ENCODE data around the gene LRBA.
"Not testable (repeated sequence)": the region's sequence is repeated elsewhere in the genome, so short reads cannot be mapped to it uniquely, and the experiment has no call there.

The LRBA gene

DNA sequence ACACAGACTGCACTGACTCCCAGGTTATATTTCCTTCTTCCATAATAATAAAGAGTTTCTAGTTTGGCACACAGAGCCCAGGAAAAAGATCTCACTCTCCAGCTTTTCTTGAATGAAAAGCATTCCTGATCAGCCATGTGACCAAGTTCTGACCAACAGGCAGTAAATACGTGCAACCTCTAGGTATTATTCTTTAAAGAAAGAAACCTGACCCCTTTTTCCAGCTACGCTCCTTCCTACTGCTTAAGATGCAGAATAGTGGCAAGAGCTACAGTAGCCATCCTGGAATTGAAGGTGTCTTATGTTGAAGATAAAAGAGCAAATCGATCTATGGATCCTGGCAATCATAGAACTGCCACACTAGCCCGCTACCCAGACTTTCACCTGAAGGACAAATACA, 76.7 kb downstream of the LRBA start:
- DNase-seq: no peak

DNA sequence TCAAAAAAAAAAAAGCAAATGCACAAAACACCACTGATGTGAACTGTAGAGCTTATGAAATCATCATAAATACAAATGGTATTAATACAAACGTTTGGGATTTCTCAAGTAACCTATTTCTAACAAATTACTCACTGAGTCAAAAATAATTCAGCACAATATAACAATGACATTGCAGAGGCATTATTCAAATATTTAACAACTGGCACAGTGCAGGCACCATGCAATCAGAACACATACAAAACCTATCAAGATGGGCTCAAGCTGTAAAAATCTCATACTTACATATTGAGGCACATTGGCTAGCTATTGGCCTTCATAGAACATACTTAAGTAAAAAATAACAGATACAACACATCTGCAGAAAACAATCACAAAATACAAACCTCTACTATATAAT, 81.1 kb downstream of the LRBA start:
- no peak for DNase-seq

DNA sequence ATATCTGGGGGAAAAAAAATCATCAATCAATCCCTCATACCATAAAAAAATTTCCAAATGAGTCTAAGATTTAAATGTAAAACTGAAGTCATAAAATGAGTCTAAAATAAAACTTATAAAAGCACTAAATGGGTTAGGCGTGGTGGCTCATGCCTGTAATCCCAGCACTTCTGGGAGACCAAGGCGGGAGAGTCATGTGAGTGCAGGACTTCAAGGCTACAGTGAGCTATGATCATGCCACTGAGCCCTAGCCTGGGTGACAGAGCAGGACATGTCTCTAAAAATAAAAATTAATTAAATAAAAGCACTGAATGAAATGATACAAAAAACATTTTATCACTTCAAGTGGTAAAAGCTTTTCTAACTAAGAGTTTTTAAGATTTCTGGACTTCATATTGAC, 83.3 kb downstream of the LRBA start:
- DNase-seq: no peak

DNA sequence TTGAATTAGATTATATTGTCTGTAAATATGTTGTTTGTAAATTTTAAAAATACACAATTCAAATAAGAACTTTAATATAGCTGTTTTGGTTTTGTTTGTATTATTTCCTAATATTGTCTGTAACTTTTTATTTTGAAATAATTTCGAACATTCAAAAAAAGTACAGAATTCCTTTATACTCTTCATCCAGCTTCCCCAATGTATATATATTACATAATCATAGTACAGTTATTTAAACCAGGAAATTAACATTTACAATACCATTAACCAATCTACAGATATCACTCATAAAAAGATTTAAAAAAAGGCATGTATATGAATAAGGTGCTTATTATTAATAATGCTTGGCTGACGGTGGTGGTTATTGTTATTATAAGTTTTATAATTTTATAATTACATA, 84.1 kb downstream of the LRBA start:
- DNase-seq: no peak

DNA sequence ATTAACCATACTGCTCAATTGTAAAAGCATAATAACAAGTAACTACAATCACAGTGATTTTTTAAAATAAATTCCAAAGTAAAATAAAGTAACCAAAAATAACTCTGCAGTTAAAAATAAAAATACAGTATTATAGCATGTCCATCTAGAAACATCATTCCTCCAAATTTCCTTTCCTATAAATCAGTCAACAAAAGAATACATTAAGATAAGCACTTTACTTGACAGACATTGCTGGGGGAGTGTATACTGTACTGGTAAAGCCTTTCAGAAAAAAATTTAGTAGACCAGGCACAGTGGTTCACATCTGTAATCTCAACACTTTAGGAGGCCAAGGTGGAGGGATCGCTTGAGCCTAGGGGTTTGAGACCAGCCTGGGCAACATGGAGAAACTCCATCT, 91.1 kb downstream of the LRBA start:
- no peak for DNase-seq

DNA sequence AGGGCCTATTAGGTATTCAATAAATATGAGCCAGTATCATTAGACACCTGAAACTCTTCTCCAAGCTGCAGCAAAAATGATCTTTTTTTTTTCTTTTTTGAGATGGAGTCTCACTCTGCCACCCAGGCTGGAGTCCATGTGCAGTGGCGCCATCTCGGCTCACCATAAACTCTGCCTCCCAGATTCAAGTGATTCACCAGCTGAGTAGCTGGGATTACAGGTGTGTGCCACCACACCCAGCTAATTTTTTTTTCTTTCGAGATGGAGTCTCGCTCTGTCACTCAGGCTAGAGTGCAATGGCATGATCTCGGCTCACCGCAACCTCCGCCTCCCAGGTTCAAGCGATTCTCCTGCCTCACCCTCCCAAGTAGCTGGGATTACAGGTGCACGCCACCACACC, 93.6 kb downstream of the LRBA start:
- not testable (repeated sequence) for DNase-seq

DNA sequence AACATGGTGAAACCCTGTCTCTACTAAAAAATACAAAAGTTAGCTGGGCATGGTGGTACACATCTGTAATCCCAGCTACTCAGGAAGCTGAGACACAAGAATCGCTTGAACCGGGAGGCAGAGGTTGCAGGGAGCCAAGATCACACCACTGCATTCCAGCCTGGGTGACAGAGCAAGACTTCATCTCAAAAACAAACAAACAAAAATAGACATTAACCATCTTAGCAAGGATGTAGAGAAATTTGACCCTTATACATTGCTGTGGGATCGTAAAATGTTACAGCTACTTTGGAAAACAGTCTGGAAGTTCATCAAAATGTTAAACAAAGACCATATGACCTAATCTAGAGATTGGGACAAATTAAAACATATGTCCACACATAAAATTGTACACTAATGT, 96.5 kb downstream of the LRBA start:
- not testable (repeated sequence) for DNase-seq

DNA sequence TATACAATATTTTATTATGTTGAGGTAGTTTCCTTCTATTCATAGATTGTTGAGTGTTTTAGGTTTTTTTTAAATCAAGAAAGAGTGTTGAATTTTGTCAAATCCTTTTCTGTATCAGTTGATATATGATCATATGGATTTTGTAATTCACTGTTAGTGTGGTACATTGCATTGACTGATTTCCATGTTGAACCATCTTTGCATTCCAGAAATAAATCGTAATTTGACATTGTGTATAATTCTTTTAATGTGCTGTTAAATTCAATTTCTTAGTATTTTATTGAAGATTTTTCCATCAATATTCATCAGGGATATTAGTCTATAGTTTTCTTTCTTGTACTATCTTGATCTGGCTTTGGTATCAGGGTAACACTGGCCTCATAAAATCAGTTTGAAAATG, 103.8 kb downstream of the LRBA start:
- no peak for DNase-seq

DNA sequence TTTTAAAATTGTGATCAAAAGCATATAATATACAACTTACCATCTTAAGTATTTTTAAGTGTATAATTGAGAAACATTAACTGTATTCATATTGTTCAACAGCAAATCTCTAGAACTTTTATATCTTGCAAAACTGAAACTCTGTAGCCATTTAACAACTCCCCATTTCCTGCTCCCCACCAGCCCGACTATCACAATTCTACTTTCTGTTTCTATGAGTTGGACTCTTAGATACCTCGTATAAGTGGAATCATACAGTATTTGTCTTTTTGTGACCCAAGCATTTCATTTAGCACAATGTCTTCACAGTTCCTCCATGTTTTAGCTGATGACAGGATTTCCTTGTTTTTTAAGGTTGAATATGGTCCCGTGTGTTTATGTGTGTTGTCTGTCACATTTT, 106.0 kb downstream of the LRBA start:
- DNase-seq: no peak

DNA sequence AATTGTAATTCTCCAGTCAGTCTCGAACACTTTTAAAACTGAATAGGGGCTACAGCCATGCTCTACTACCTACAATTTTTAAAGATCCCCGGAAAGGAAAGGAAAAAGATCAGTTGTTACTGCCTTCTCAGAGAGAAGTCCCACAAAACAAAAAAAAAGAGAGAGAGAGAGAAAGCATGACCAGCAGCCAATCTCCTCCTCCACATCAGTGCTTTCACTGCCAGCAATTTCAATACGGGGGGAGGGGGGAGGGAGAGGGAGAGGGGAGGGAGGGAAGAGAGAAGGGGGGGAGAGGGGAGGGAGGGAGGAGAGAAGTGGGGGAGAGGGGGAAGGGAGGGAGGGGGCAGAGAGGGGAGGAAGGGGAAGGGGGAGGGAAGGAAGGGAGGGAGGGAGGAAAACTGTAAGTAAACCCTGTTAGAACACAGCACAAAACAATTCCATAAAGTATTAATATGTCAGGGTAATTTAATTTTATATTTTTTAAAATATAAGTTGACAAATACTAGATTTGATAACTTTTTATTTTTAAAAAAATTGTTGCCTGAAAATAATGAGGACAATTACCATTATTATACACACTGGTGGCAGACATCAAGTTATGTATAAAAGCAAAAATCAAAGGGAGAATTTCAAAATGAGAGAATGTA, 108.0 kb downstream of the LRBA start:
- no peak for DNase-seq

DNA sequence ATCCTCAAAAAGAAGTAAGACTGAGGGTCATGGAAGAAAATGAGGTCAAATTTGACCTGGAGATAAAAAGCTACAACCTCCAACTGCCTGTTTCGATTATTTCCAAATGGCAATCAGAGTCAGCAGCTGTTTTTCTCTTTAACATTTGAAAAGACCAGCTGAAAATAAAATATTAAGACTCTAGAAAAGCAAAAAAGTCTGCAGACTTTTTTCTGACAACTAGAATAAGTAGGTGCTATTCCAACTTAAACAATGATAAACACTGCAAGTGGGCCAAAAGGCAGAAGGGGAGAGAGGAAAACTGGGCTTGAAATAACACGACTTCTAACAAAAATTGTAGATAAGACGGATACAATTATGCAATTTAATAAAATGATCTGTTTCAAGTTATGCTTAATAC, 110.4 kb downstream of the LRBA start:
- DNase-seq: no peak

DNA sequence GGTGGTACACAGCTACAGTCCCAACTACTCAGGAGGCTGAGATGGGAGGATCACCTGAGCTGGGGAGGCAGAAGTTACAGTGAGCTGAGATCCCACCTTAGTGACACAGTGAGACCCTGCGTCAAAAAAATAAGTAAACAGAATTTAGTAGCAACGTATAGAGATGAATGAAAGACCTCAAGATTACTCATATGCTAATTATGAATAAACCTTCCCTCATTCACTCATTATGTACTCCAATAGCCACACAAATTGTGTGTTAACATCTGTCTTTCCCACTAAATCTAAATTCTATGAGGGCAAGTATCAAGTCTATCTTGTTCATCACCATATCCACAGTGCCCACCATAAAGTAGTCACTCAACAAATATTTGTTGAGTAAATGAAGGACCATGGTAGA, 111.5 kb downstream of the LRBA start:
- DNase-seq: no peak

DNA sequence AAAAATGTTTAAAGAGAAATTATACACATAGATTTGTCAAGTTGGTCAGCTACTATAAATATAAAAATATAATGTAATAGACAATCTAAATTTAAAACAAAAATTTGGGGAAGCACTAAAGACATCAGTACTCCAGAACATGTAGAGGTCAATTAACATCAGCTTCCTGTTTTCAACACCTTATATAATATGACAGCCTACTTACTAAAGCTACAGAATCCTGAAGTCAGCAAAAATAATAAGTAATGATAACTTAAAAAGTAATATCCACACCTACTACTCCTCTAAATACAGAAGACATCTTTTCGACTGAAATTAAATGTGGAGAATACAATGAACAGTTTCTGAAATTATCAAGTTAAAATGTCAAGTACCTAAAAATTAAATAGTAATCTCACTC, 118.6 kb downstream of the LRBA start:
- DNase-seq: no peak

DNA sequence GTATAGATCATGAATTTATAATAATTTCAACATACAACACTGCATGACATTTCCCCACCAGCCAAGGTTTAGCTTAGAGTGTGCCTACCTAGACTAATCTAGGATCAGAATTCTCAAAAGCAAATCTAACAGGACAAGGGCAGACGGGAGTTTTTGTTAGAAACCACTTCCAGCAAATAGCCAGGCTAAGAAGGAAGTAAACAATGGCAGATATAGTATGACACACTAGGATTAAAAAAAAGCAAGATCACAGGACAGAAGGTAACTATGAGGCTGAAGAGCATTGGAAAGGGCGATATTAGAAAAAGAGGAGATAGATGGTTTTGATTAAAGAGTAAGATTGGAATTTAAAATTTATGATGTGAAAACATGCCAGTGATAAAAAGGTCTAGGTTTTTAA, 124.8 kb downstream of the LRBA start:
- no peak for DNase-seq

DNA sequence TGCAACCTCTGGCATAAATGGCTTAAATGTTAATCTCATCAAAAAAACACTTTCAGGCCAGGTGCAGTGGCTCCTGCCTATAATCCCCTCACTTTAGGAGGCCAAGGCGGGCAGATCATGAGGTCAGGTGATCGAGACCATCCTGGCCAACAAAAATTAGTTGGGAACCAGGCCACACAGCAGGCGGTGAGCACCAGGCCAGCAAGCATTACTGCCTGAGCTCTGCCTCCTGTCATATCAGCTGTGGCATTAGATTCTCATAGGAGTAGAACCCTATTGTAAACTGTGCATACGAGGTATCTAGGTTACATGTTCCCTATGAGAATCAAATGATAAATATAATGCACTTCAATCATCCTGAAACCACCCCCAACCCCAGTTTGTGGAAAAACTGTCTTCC, 125.8 kb downstream of the LRBA start:
- no peak for DNase-seq

DNA sequence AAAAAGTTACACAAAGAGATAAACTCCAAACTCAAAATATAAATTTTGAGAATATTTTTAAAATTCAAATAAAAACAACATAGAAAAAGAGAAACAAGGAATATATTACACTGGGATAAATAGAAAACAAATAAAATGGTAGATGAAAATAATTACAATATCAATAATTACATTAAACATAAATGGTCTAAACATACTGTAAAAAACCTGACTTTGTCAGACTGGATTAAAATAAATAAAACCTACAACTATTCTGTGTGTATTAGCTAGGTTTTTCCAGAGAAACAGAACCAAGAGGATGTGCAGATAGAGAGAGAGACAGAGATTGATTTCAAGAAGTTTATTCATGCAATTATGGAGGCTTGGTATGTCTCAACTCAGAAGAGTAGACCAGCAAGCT, 126.5 kb downstream of the LRBA start:
- no peak for DNase-seq

DNA sequence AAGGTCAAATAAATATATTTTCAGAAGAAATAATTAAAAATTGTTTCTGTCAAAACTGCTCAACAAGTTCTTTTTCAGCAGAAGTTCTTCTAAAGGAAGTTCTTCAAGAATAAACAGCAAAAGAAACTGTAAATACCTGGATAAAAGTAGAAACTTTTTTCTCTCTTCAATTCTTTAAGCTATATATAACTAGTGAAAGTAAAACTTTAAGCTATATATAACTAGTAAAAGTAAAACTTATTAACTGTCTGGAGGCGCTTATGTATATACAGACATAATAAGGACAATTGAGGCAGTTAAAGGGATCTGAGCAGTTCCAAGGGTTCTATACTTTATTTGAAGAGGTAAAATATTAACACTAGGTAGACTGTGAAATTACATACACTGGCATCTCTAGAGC, 126.9 kb downstream of the LRBA start:
- DNase-seq: no peak

DNA sequence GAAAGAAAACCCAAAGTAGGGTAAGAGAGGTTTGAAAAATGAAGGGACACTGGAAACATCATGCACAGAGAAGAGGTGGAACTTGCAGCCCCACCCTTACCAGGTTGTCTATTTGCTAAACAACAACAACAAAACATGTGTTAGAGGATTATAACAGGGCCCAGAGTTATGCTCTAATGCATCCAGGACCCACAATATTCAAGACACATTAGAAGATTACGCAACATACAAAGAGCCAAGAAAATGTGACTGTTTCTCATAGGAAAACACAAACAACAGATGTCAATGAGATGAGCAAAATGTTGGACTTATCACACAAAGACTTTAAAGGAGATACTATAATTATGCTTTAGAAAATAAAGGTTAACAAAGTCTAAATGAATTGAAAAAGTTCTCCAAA, 128.5 kb downstream of the LRBA start:
- no peak for DNase-seq

DNA sequence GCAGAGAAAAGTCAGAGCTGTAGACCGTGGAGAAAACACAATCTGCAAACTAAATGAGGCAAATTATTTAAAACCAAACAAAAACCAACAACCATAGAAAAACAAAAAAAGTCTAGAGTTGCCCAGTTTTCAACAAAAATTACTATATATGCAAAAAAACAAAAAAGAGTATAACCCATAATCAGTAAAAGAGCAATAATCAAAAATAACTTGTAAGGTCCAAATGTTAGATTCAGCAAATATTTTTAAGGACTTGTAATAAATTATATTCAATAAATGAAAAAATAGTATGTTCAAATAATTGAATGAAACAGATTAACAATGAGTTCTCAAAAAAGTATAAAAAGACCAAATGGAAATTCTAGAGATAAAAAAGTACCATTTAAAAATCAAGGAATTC, 130.5 kb downstream of the LRBA start:
- DNase-seq: no peak

DNA sequence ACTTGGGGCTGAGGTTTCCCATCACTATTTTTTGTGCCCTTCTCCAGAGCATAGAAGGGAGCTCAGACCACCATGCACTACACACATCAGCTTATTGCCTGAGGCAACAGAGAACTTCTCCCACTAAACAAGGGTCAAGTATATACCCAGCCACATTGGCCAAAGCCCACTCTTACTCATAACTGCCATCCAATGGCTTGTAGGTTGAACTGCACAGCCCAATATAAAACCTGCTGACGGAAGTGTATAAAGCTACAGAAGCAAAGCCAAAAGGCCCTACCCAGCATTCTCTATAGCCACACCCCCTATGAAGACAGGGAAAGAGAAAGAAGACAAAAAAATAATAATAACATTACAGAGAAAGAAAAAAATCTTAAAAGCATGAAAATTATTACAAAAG, 139.7 kb downstream of the LRBA start:
- DNase-seq: no peak

DNA sequence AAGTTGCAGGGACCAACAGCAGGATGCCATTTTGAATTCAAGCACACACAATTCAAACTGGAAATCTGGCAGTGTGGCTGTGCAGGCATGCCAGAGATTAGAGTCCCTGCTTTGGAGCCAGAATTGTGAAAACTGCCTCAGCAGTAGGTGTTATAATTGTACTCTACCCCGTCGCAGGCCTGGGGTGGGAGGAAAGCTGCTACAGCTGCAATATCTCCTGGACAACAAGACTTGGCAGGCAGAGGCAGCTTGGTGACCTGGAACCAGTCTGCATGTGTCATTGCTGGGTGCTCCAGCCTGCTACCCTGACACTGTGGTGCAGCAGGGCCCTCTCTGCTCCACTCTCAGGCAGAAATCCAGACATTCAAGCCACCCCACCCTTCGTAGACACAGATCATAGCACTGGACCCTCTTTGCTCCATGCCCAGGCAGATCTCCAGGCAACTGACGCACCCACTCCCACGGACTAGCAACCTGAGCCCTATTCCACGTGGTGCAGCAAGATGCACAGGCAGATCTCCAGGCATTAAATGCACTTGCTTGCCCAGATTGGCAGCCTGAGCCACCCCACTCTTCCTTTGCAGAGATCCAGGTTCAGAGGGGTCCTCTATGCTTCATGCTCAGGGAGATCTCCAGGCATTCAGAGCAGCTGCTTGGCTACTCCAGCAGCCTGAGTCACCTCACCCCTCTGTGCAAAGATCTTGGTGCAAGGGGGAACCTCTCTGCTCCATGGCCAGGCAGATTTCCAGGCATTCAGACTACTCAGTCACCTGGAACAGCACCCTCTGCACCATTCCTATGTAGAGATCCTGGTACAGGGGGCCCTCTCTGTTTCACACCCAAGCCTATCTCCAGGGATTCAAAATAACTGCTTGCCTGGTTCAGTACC, 140.5 kb downstream of the LRBA start:
- no peak for DNase-seq

DNA sequence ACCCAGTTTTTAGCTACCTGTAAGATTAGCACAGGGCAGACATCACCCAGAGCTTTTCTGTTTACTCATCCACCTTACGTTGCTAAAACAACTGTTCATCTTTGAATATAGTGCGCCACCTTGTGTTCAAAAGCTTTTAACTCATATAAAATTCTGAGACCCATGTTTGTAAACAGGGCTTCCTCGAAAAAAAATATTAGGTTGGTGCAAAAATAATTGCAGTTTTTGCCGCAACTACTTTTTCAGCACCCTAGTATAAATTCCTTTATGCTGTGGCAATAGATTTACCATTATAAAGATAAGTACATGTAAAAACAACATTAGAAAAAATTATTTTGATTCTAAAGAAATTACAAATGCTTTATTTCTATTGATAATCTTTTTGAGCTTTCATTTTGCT, 147.9 kb downstream of the LRBA start:
- DNase-seq: no peak

DNA sequence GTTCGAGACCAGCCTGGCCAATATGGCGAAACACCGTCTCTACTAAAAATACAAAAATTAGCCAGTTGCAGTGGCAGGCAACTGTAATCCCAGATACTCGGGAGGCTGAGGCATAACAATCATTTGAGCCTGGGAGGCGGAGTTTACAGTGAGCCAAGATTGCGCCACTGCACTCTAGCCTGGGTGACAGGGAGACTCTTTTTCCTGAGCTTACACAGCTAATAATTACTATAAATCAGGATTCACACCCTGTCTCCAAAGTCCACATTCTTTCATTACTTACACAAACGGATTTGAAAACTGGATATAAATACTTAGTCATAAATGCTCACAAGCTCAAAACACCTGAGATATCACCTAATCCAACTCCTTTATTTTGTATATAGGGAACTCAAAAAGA, 151.6 kb downstream of the LRBA start:
- DNase-seq: no peak

DNA sequence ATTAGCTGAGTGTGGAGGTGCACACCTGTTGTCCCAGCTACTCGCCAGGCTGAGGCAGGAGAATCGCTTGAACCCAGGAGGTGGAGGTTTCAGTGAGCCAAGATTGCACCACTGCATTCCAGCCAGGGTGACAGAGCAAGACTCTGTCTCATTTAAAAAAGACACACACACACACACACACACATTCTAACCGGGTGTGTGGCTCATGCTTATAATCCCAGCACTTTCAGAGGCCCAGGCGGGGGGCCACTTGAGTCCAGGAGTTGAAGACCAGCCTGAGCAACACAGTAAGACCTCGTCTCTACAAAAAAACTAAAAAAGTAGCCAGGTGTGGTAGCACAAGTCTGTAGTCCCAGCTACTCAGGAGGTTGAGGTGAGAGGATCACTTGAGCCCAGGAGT, 152.3 kb downstream of the LRBA start:
- DNase-seq: no peak

DNA sequence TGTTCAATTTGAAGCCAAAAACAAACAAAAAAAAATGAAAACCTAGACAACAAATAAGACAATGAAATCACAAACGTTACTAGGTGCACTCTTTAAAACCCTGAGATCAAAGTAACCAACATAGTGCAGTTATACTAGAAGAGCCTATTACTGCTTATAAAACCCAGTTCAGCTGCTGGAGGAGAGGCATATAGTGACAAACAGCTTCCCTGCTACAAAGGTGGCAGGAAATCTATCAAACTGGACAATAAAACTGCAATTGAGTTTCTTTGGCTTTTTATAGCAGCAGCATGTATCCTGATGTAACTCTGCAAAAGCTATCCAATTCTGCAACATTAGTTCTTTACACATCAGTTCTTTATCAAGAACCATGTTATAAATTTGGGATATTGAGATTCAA, 155.6 kb downstream of the LRBA start:
- DNase-seq: no peak
